OCI-LY7 (cell line): Measurements from ENCODE around the gene LYRM1.

Experiments used
- EZH2phosphoT487 ChIP-seq: fragments of 200-600 bp; sonication (generic); IDR thresholded peaks from 2 replicates; pipeline ENCODE4 v1.6.1; 2018; ENCODE audit warnings: low read depth, borderline replicate concordance, mild to moderate bottlenecking, mixed run types, antibody characterized with exemption, low read length, moderate library complexity, mixed read lengths
- TF ChIP-seq, protein P1 (sequence below): fragments of 200-600 bp; sonication (generic); conservative IDR thresholded peaks from 2 replicates; pipeline ENCODE4 v1.5.1; 2014; ENCODE audit warnings: mild to moderate bottlenecking, antibody characterized with exemption, low read length, moderate library complexity, mixed read lengths

DNA sequence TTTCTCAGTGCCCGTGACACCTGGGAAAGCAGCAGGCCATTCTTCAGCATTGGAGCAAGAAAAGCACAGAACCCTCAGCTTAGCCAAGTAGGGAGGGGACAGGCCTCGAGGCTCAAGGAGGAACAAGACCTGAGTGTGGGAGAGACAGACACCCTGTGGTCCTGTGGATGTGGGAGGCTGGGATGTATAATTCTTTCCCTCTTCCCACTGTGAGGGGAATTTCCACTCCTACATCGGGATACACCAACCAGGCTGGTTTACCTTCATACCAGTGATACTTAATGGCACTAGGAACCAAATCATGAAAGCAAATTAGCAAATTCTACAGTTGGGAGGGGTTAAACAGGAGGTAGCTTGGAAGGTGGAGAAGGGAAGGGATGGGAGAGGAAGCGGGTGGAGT lies 41.7 kb downstream of the LYRM1 start:
- TF ChIP-seq, protein P1, sequence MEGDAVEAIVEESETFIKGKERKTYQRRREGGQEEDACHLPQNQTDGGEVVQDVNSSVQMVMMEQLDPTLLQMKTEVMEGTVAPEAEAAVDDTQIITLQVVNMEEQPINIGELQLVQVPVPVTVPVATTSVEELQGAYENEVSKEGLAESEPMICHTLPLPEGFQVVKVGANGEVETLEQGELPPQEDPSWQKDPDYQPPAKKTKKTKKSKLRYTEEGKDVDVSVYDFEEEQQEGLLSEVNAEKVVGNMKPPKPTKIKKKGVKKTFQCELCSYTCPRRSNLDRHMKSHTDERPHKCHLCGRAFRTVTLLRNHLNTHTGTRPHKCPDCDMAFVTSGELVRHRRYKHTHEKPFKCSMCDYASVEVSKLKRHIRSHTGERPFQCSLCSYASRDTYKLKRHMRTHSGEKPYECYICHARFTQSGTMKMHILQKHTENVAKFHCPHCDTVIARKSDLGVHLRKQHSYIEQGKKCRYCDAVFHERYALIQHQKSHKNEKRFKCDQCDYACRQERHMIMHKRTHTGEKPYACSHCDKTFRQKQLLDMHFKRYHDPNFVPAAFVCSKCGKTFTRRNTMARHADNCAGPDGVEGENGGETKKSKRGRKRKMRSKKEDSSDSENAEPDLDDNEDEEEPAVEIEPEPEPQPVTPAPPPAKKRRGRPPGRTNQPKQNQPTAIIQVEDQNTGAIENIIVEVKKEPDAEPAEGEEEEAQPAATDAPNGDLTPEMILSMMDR = no peak
- no peak for TF ChIP-seq EZH2phosphoT487
